Measurements from ENCODE around the gene INTS13.

GRCh38 chr12:26939192-26939832 is 1.5 kb upstream of the INTS13 start:
- no peak for TF ChIP-seq CTCF (IDR thresholded peaks at IDR 0.05; ENCODE audit: control extremely low read depth in 1 of 3, insufficient read depth in 1 of 3, low read depth in 1 of 3, low read length in 3 of 3)
- TF ChIP-seq POLR2AphosphoS5 (IDR thresholded peaks at IDR 0.05; ENCODE audit: low read depth, low read length) = no peak
- no peak for TF ChIP-seq MAFK (IDR thresholded peaks at IDR 0.05; ENCODE audit: low read depth, low read length)
- no peak for TF ChIP-seq EGR1 (IDR thresholded peaks at IDR 0.05; ENCODE audit: borderline replicate concordance, low read depth, low read length)
- no peak for TF ChIP-seq EP300 (IDR thresholded peaks at IDR 0.05; ENCODE audit: borderline replicate concordance in 1 of 2, low read depth in 2 of 2, low read length in 2 of 2)
